GM21447 (cell line): ENCODE results near the gene GP5.

Source experiments
- ATAC-seq: cut with Tn5 transposase; IDR thresholded peaks from one replicate; pipeline ENCODE4 v1.9.1; 2021; ENCODE audit not compliant: unreplicated experiment

GP5 gene

GRCh38 chr3:194399166-194399565, at the start of gene GP5:
TSS of gene GP5 (minus strand) at chr3:194399266. CDS start at chr3:194398282, 984 bp downstream.
- no peak for ATAC-seq

DNA sequence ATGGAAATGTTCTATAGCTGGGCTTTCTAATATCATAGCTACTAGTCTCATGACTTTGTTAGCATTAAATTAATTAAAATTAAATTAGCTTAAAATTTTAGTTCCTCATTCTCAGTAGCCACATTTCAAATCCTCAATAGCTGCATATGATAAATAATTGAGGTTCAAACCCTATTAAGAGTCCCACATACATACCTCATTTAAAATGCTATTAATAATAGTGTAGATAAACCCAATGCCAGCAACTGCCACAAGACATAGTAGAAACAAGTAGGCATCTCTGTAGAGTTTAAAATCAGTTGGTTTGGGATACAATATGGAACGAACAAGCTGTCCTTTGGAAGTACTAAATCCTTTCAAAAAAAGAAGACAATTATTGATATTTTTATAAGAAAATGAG, 48.6 kb upstream of the GP5 start:
- no peak for ATAC-seq

DNA sequence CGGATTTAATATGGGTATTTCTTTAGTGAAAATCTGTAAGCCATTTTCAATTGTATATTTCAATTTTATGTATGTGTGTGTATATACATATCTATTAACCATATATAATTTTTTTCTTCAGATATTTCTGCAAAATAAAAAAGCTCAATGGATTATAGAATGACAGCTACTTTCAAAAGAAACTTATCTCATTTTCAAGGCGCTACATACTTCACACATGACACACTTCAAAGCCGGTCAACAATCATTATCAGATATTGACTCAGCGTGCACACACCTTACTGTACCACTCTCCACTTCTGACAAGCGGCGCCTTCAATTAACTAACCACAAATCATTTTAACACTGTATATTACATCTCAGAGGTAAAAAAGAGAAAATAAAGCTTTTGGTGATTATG, 48.1 kb upstream of the GP5 start:
- no peak for ATAC-seq

GRCh38 chr3:194446754-194447153, 47.7 kb upstream of the GP5 start:
- ATAC-seq = no peak

DNA sequence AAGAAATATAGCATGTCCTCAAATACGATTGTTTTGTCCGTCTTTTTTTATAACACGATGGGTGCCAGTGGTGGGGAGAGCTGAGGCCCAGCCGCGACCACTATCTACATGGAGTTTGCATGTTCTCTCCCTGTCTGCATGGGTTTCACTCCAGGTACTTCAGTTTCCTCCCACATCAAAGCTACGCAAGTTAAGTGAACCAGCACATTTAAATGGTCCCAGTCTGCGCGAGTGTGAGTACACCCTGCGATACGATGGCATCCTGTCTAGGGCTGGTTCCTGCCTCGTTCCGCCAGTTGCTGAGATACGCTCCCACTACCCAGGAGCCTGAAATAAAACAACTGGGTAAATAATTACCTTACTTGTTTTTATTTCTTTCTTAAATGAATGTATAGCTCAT, 47.1 kb upstream of the GP5 start:
- ATAC-seq = no peak

DNA sequence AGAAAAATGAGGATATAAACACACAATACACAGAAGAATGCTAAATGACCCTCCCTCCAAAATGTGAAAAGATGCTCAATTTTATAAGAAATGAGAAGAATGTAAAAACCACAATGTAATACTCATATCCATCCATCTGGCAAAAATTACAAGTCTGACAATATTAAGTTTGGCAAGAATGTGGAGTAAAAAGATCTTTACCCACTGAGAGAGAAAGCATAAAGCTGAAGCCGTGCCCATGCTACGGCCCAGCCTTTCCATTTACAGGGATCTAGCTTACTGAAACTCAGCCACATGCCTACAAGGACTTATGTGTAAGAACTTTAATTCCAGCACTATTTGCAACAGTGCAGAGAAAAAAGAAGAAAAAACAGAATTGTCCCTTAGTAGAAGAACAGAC, 44.8 kb upstream of the GP5 start:
- ATAC-seq = no peak

DNA sequence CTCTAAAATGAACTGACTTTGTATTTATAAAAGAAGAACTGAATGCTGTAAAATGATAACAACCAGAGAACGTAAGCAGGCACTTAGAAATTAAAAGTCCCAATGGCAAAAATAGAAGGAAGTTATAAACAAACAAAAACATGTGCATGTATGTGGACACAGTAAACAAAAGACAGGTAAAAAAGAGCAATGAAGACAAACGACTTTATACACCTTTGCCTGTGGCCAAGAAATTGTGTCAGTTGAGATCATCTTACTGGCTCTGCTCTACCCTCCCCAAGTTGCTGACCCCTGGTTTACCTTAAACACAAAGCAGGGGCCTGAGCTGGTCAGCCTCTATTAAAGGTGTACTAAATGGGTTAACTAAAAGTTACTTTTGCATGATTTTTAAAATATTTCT, 41.7 kb upstream of the GP5 start:
- no peak for ATAC-seq

DNA sequence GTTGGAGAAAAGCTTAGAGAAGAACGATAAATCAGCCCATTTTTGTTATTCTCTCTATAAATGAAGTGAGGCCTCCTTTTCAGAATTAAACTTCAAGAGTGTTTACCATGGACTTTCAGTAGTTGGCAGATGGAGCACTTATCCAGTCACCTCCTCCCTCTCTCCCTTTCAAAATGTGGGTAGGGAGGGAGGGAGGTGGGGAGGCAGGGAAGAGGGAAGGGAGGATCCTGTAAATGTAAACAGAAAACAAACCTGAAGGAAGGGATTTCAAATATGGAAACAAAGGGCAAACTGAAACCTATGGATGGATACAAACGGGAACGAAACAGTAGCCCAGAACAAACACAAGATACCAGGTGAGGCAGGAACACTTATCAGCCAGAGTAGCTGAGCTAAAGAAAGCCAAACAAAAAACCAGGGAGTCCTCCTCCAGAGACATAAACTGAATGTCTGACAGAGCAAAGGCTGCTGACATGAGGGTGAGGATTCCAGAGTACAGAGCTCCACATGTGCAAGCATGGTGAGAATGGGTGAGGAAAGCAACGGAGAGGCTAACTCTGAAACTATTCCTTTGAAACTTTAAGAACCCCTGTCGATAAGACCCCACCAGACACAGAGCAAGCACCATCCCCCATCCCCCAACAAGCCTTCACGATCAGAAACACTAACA, 41.0 kb upstream of the GP5 start:
- no peak for ATAC-seq

DNA sequence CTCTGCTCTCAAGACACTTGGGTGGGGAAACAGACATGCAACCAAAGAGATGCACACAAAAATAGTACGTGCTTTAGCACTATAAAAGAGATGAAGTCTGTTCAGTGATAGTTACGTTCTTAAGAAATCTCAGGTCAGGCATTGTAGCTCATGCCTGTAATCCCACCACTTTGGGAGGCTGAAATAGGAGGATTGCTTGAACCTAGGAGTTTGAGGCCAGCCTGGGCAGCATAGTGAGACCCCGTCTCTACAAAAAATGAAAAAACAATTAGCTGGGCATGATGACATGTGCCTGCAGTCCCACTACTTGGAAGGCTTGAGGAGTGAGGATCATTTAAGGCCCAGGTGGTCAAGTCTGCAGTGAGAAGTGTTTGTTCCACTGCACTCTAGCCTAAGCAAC, 35.4 kb upstream of the GP5 start:
- no peak for ATAC-seq

DNA sequence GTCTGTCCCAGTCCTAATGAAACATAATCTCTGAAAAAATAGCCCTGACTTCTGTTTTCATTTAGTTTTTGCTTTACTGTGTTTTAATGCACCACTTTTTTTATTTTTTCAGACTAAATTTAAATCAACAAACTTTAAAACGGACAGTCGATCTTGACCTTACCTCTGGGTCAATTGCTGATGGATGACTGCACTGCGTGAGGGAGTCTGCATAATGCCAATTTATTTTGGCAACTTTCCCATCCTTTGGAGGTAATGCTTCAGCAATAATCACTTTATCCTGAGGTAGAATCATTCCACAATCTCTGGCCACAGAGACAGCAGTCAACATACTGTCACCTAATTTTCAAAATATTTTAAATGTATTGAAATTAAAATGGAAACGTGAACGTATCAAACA, 32.5 kb upstream of the GP5 start:
- no peak for ATAC-seq

DNA sequence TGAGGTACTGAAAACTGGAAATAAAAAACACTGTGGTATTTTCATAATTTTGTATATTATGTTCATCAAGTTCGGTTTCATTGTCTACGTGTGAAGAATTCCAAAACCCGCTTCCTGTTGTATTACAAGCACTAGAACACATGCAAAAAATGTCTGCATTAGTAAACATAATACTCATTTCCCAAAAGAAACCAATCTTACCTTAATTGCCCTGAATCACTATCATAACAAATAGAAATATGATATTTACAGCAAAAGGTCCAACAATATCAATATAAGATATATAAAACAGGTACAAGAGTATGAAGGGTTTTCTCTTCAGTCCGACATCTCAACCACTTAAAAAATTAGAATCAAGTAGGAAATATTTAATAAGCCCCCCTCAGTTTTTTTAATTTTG, 26.3 kb upstream of the GP5 start:
- no peak for ATAC-seq

DNA sequence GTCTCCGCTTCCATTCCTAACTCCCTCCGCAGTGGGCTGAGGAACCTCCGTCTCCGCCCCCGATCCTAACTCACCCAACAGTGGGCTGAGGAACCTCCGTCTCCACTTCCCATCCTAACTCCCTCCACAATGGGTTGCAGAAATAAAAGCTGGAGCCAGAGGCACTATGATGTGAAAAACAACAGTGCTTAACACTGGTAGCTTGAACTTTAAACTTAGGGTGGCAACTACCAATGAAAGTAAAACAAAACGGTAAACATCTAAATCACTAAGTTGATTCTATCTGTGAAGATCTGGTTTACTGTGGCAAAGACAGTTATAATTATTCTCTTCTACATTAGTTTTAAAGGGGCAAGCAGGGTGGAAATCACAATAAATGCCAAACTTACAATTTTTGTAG, 25.9 kb upstream of the GP5 start:
- ATAC-seq = no peak

GRCh38 chr3:194424373-194424772, 25.3 kb upstream of the GP5 start:
- ATAC-seq = no peak

GRCh38 chr3:194423317-194423716, 24.3 kb upstream of the GP5 start:
- ATAC-seq = no peak

DNA sequence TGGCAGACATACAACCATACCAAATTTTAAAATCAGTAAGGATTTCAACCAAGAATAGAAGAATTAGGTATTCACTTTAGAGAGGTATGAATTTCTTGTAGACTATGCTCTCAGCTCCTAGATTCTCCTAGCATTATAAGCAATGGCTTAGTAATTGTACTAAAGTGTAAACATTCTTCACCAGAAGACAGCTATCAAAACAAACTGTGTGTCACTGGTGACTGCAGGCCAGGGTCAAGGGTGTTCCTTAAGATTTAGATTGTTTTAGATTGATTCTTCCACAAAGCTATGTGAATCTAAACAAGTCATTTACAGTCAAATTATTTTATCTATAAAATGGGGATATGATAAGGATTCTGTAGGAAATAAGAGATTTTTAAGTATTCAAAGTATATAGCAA, 23.1 kb upstream of the GP5 start:
- ATAC-seq = no peak

DNA sequence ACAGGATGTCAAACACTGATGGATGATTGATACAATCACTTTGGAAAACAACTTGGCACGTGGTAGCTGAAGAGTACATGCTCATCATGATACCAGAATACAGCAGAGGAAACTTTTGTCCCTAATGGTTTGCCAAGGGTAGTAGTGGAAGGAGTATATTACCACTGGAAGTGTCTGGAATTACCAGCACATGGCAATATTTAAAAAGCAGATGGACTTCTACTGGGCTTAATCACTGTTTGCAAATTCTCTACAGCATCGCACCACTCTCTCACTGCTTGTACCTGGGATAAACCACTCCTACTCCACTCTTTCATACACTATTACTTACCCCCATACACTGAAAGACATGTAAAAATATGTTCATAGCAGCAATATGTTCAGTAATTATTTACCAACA, 19.6 kb upstream of the GP5 start:
- ATAC-seq = no peak

GRCh38 chr3:194407423-194407822, 8.4 kb upstream of the GP5 start:
- ATAC-seq = no peak

DNA sequence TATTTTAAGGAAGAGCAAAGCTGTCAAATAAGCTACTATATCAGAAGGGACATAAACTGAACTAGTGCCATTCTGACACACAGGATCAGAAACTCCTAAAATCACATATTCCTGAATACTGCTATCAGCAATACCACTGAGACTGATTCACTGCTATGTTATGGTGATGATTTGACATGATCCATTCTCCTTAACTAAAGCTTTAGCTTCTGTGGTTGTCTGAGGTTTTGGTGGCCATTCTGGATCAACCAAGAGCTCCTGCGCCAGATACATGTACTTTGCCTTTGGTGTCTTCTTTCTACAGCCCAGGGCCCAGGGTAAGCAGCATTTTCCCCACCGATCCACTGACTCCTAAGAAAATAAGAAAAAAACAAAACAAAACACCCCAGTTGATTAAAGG, 6.7 kb upstream of the GP5 start:
- ATAC-seq = no peak

DNA sequence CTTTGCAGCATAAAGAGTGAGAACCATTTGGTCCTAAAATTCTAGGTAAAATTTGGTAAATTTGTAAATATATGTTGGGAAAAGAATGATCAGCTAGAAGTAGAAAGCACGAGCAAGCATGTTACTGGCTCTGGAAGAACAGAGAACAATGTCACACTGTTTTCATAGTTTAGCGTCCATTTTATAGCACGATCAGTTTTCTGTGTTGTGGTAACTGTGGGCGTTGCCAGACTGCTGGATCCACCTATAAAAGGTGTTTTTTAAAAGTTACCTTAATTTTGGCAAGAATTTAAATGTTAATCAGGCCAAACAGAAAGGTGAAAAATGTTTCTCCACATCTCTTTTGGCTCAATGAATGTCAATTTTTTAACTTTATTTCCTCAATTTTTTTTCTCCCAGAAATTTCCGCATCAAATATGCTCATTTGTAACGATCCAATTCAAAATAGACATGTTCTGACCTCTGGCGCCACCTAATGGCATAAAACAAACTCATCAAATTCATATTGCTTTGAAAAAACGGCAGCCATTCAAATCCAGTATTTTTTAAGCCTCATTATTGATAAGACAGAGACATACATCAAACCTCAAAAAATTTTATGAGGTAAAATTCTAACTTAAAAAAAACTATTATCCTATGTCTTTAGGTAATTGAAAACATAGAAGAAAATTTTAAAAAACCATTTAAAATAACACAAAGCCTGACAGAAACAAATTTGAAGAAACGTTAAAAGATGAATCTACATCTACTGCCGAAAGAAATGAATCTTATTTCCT, 5.5 kb upstream of the GP5 start:
- no peak for ATAC-seq

- ATAC-seq = no peak
Measured at GRCh38 chr3:194401868-194402329, 2.8 kb upstream of the GP5 start.

GRCh38 chr3:194401346-194401745, 2.3 kb upstream of the GP5 start:
- ATAC-seq = no peak

- ATAC-seq = no peak
Measured at GRCh38 chr3:194399874-194400411, 877 bp upstream of the GP5 start.
